Mammary epithelial cell (primary cell): Measurements from ENCODE around the gene CHRNA4.
A peak's percentile ranks its signal among the peaks of the same experiment; 100 is the strongest.

ENCODE experiments used
- CTCF ChIP-seq, 2 donors: IDR thresholded peaks in 1 of 2; conservative IDR thresholded peaks in 1 of 2; 2 replicates each; pipeline ENCODE4 v1.5.1; 2011 to 2012; ENCODE audit warnings: inconsistent platforms in 2 of 2, low read length in 2 of 2, mild to moderate bottlenecking in 2 of 2, control low read depth in 1 of 2, low read depth in 1 of 2; ENCODE audit not compliant: insufficient read depth in 1 of 2; ENCODE audit errors: extremely low read depth in 1 of 2
- EZH2 ChIP-seq: IDR thresholded peaks from 2 replicates; pipeline ENCODE4 v1.6.1; 2012; ENCODE audit warnings: low read length, inconsistent platforms, borderline replicate concordance

DNA sequence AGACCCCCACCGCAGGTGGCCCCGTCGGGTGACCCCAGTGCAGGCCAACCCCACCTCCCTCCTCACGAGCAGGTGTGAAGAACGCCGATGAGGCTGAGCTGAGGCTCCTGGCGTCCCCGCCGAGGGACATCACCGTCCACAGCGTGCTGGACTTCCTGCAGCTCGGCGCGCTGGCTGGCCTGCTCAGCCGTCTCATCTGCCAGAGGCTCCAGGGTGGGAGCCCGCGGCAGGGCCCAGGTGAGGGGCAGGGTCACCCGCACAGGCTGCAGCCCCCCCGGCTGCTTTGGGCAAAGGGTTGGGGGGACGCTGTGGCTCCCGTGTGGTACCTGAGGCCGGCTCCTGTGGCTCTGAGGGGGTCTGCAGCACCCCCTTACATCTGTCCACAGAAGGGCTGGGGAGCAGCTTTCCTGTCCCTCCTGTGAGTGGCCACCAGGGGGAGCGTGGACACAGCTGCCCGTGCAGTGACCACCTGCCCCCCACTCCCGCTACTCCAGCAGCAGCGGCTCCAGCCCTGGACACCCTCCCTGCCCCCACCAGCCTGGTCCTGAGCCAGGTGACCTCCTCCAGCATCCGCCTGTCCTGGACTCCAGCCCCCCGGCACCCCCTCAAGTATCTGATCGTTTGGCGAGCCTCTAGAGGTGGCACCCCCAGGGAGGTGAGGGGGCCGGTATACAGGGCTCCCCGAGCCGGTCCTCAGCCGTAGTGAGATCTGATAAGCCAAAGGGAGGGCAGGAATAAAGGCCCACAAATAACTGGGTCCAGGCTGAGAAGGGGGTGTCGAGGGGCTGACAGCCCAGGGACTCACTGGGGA is 51.7 kb downstream of the CHRNA4 start:
- no peak for TF ChIP-seq EZH2
- TF ChIP-seq CTCF (conservative IDR thresholded peaks at IDR 0.05 in 1 of 2, IDR thresholded peaks at IDR 0.05 in 1 of 2; ENCODE audit: extremely low read depth in 1 of 2, insufficient read depth in 1 of 2, low read depth in 1 of 2, low read length in 2 of 2): peak; percentile 55 to 82
